GM10266 (cell line): Measurements from ENCODE around the gene RTN4RL1.

ENCODE experiments used
- DNase-seq: peaks from one replicate; pipeline ENCODE4 v3.0.0; 2012; ENCODE audit errors: extremely low spot score
- CTCF ChIP-seq: IDR thresholded peaks from 2 replicates; pipeline ENCODE4 v1.5.1; 2012; ENCODE audit warnings: mild to moderate bottlenecking, low read depth; ENCODE audit not compliant: control insufficient read depth, insufficient read depth; ENCODE audit errors: missing control alignments

RTN4RL1 gene

GRCh38 chr17:2035541-2036488 is 10.7 kb upstream of the RTN4RL1 start:
- no peak for TF ChIP-seq CTCF
- DNase-seq, result no peak

GRCh38 chr17:2034806-2035540 is 9.8 kb upstream of the RTN4RL1 start:
- DNase-seq, result no peak
- no peak for TF ChIP-seq CTCF

GRCh38 chr17:2034157-2034556 is 9.0 kb upstream of the RTN4RL1 start:
- TF ChIP-seq CTCF, result no peak
- no peak for DNase-seq

GRCh38 chr17:2033153-2033552 is 8.0 kb upstream of the RTN4RL1 start:
- no peak for DNase-seq
- no peak for TF ChIP-seq CTCF

GRCh38 chr17:2030779-2031163 is 5.6 kb upstream of the RTN4RL1 start:
- TF ChIP-seq CTCF, result peak; percentile 69
- no peak for DNase-seq

GRCh38 chr17:2029911-2030778 is 5.0 kb upstream of the RTN4RL1 start, which contains the start of gene DPH1:
DPH1 (plus strand) TSS chr17:2030153; CDS start chr17:2030170, 17 bp downstream.
- no peak for TF ChIP-seq CTCF
- DNase-seq, result peak; percentile 93
